ENCODE data around the gene TNFRSF6B.

The TNFRSF6B gene

GRCh38 chr20:63653041-63653973, 43.1 kb upstream of the TNFRSF6B start, which contains the start of gene STMN3:
Gene STMN3, minus strand, starts transcription at chr20:63653424. Its CDS starts 79 bp downstream, at chr20:63653345.
- no peak for DNase-seq (ENCODE audit: low read depth)
- peak within 1 kb of the TSS; percentile 6; the same call in 1 of the 2 replicates for H3K4me3 ChIP-seq (ENCODE audit: low read depth, low read length)
- TF ChIP-seq, protein P1, sequence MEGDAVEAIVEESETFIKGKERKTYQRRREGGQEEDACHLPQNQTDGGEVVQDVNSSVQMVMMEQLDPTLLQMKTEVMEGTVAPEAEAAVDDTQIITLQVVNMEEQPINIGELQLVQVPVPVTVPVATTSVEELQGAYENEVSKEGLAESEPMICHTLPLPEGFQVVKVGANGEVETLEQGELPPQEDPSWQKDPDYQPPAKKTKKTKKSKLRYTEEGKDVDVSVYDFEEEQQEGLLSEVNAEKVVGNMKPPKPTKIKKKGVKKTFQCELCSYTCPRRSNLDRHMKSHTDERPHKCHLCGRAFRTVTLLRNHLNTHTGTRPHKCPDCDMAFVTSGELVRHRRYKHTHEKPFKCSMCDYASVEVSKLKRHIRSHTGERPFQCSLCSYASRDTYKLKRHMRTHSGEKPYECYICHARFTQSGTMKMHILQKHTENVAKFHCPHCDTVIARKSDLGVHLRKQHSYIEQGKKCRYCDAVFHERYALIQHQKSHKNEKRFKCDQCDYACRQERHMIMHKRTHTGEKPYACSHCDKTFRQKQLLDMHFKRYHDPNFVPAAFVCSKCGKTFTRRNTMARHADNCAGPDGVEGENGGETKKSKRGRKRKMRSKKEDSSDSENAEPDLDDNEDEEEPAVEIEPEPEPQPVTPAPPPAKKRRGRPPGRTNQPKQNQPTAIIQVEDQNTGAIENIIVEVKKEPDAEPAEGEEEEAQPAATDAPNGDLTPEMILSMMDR (IDR thresholded peaks at IDR 0.05; ENCODE audit: low read depth, low read length, missing control alignments): no peak

DNA sequence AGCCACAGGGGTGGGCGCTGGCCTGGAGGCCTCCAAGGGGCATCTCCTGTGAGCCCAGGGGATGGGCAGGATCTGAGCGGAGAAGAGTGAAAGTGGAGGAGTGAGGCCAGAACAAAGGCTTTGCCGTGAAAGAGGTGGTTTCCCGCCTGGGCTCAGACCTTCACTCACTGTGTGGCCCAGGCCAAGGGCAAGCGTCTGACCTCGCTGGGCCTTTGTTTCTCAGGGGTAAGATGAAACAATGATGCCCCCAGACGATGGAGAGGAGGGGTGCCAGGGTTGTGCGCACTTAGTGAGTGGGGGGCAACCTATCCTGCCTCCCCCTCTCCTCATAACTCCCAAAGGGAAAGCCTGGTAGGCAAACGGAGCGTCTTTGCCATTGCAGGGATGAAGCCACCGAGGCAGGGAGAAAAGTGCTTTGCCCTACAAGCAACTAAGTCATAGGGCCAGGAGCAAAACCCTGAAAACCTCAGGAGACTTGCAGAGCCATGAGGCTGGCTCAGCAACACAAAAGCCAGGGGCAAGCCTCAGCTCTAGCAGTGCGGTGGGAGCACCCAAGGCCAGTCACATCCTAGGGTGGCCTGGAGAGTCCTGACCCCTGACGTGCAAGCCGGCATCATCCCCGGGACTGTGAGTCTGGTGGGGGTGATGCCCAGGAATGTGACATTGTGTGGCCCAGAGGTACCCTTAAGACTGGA, 42.3 kb upstream of the TNFRSF6B start:
- TF ChIP-seq, protein P1 (IDR thresholded peaks at IDR 0.05; ENCODE audit: low read depth, low read length, missing control alignments): no peak
- no peak for DNase-seq (ENCODE audit: low read depth)
- H3K4me3 ChIP-seq (ENCODE audit: low read depth, low read length): no peak overlapping the region

GRCh38 chr20:63655249-63655648, 41.2 kb upstream of the TNFRSF6B start:
- no peak overlapping the region for H3K4me3 ChIP-seq (ENCODE audit: low read depth, low read length)

DNA sequence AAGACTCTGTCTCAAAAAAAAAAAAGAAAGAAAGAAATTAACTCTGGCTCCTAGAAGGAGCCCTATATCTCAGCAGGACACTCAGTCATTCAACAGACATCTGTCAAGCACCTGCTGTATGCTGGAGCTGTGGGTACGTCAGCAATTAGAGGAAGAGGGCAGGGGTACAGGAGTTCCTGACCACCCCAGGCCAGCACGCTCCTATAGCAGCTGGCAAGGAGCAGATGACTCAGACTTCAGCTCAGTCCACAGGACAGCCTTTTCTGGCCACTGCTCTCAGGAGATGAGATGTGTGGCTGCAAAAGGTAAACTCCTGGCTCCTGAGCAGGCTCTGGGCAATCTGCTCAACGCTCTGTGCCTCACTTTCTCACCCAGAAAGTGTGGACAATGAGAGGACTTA, 40.0 kb upstream of the TNFRSF6B start:
- DNase-seq (ENCODE audit: low read depth): no peak
- TF ChIP-seq, protein P1 (IDR thresholded peaks at IDR 0.05; ENCODE audit: low read depth, low read length, missing control alignments): no peak
- no peak overlapping the region for H3K4me3 ChIP-seq (ENCODE audit: low read depth, low read length)

More at GRCh38 chr20:63655249-63655648, 41.2 kb upstream of the TNFRSF6B start:
- DNase-seq (ENCODE audit: low read depth): no peak
- TF ChIP-seq, protein P1 (IDR thresholded peaks at IDR 0.05; ENCODE audit: low read depth, low read length, missing control alignments): no peak

DNA sequence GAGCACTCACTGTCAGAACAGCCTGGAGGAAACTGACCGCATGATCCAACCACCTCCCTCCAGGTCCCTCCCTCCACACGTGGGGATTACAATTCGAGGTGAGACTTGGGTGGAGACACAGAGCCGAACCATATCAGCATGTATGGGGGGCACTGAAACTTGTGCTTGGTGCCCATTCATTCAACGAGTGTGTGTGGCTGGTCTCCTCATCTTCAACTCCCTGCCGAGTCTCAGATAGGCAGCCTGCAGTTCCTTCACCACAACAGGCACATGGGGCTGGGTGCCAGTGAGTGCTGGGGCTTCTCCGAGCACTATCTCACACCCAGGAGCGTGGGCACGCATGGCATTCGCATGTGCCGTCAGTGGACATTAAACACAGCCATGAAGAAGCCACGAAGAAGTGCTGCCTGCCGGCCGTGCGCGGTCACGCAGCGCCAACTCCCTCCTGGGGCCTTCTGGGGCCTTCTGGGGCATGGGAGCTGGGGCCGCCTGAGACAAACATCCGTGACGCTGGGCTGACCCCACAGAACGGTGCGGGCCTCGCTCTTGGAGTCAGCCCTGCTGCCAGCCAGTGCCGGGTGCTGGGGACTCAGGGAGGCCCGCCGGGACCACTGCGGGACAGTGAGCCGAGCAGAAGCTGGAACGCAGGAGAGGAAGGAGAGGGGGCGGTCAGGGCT, 39.1 kb upstream of the TNFRSF6B start:
- peak overlapping the region; percentile 65 for H3K4me3 ChIP-seq (ENCODE audit: low read depth, low read length)
- TF ChIP-seq, protein P1 (IDR thresholded peaks at IDR 0.05; ENCODE audit: low read depth, low read length, missing control alignments): no peak
- DNase-seq (ENCODE audit: low read depth): no peak

- DNase-seq (ENCODE audit: low read depth): peak; percentile 79
- TF ChIP-seq, protein P1 (IDR thresholded peaks at IDR 0.05; ENCODE audit: low read depth, low read length, missing control alignments): no peak
These were observed 38.3 kb upstream of the TNFRSF6B start, which contains the start of gene RTEL1 for GRCh38 chr20:63657937-63658748. Gene RTEL1, plus strand, starts transcription at chr20:63658312. Its CDS starts 1,091 bp downstream, at chr20:63659403.

More at GRCh38 chr20:63657937-63658748, 38.3 kb upstream of the TNFRSF6B start, which contains the start of gene RTEL1:
- H3K4me3 ChIP-seq (ENCODE audit: low read depth, low read length): peak within 1 kb of the TSS; percentile 65

Data from GM12864 (cell line).